H9 (cell line): ENCODE data around the gene ISY1. TPM values are rescaled to one million over a fixed set of nuclear protein-coding genes. Genes with fewer than 3 reads are reported as not detected.

ENCODE experiments used
- DNase-seq: peaks from one replicate; pipeline ENCODE4 v3.0.0-alpha.2; 2017
- H2AFZ ChIP-seq: one replicate; pipeline ENCODE4 v1.6.1; 2013; ENCODE audit warnings: mild to moderate bottlenecking, low read length, control low read depth, moderate library complexity
- H2AK5ac ChIP-seq: 2 replicates; pipeline ENCODE4 v1.6.1; 2013; ENCODE audit warnings: low read length, control low read depth, mixed read lengths; ENCODE audit not compliant: insufficient read length
- H2BK120ac ChIP-seq: one replicate; pipeline ENCODE4 v1.6.1; 2013; ENCODE audit warnings: low read depth, mild to moderate bottlenecking, low read length, control low read depth, inconsistent platforms; ENCODE audit not compliant: poor library complexity, severe bottlenecking
- H2BK12ac ChIP-seq: 2 replicates; pipeline ENCODE4 v1.6.1; 2013; ENCODE audit warnings: low read length, control low read depth, mixed read lengths, low read depth; ENCODE audit not compliant: insufficient read length
- H2BK15ac ChIP-seq: 2 replicates; pipeline ENCODE4 v1.6.1; 2013; ENCODE audit warnings: low read depth, low read length, control low read depth
- H2BK20ac ChIP-seq: one replicate; pipeline ENCODE4 v1.6.1; 2013; ENCODE audit warnings: low read depth, mild to moderate bottlenecking, low read length, control low read depth, inconsistent platforms; ENCODE audit not compliant: poor library complexity, severe bottlenecking
- H2BK5ac ChIP-seq: 2 replicates; pipeline ENCODE4 v1.6.1; 2013; ENCODE audit warnings: low read length, control low read depth, mixed read lengths; ENCODE audit not compliant: insufficient read length
- H3K14ac ChIP-seq: 2 replicates; pipeline ENCODE4 v1.6.1; 2013; ENCODE audit warnings: low read length, control low read depth; ENCODE audit not compliant: insufficient read depth
- H3K18ac ChIP-seq: 2 replicates; pipeline ENCODE4 v1.6.1; 2013; ENCODE audit warnings: low read depth, mild to moderate bottlenecking, mixed read lengths, low read length, control low read depth; ENCODE audit not compliant: insufficient read length
- H3K23ac ChIP-seq: 2 replicates; pipeline ENCODE4 v1.6.1; 2013; ENCODE audit warnings: low read length, control low read depth, mixed read lengths, low read depth; ENCODE audit not compliant: insufficient read length
- H3K23me2 ChIP-seq: 2 replicates; pipeline ENCODE4 v1.6.1; 2013; ENCODE audit warnings: low read depth, mild to moderate bottlenecking, mixed read lengths, low read length, control low read depth; ENCODE audit not compliant: insufficient read length, poor library complexity, severe bottlenecking
- H3K27ac ChIP-seq: 2 replicates; pipeline ENCODE4 v1.5.1; 2013; ENCODE audit warnings: low read length, control low read depth, mixed read lengths, low read depth; ENCODE audit not compliant: insufficient read length
- H3K27me3 ChIP-seq: 2 replicates; pipeline ENCODE4 v1.6.1; 2013; ENCODE audit warnings: low read length, control low read depth, inconsistent platforms; ENCODE audit not compliant: insufficient read depth
- H3K4ac ChIP-seq: 2 replicates; pipeline ENCODE4 v1.6.1; 2013; ENCODE audit warnings: low read depth, mild to moderate bottlenecking, control low read depth, inconsistent platforms, low read length, moderate library complexity
- H3K4me1 ChIP-seq: 2 replicates; pipeline ENCODE4 v1.6.1; 2013; ENCODE audit warnings: low read length, control low read depth, inconsistent platforms; ENCODE audit not compliant: insufficient read depth
- H3K4me2 ChIP-seq: 2 replicates; pipeline ENCODE4 v1.6.1; 2013; ENCODE audit warnings: low read length, control low read depth, mixed read lengths; ENCODE audit not compliant: insufficient read length, insufficient read depth
- H3K56ac ChIP-seq: 2 replicates; pipeline ENCODE4 v1.6.1; 2013; ENCODE audit warnings: low read depth, mild to moderate bottlenecking, mixed read lengths, low read length, control low read depth; ENCODE audit not compliant: insufficient read length
- H3K79me1 ChIP-seq: 2 replicates; pipeline ENCODE4 v1.6.1; 2013; ENCODE audit warnings: low read depth, mild to moderate bottlenecking, moderate library complexity, low read length, control low read depth, inconsistent platforms; ENCODE audit not compliant: insufficient read depth, poor library complexity, severe bottlenecking
- H3K79me2 ChIP-seq: 2 replicates; pipeline ENCODE4 v1.6.1; 2013; ENCODE audit warnings: low read length, control low read depth, inconsistent platforms; ENCODE audit not compliant: insufficient read depth
- H3K9ac ChIP-seq: 2 replicates; pipeline ENCODE4 v1.6.1; 2013; ENCODE audit warnings: low read length, control low read depth, mixed read lengths; ENCODE audit not compliant: insufficient read length; ENCODE audit errors: extremely low read depth
- H3K9me3 ChIP-seq: one replicate; pipeline ENCODE4 v1.6.1; 2013; ENCODE audit warnings: low read depth, low read length, inconsistent platforms; ENCODE audit not compliant: control insufficient read depth
- H3T11ph ChIP-seq: one replicate; pipeline ENCODE4 v1.6.1; 2013; ENCODE audit warnings: mild to moderate bottlenecking, low read length, control low read depth, inconsistent platforms
- H4K20me1 ChIP-seq: one replicate; pipeline ENCODE4 v1.6.1; 2013; ENCODE audit not compliant: control insufficient read depth, insufficient read length, insufficient read depth
- H4K5ac ChIP-seq: 2 replicates; pipeline ENCODE4 v1.6.1; 2013; ENCODE audit warnings: low read depth, mild to moderate bottlenecking, mixed read lengths, low read length, control low read depth; ENCODE audit not compliant: insufficient read length
- H4K8ac ChIP-seq: replicated peaks from 2 replicates; pipeline ENCODE4 v1.6.1; 2013; ENCODE audit warnings: low read length, control low read depth, mixed read lengths, low read depth; ENCODE audit not compliant: insufficient read length
- H4K91ac ChIP-seq: 2 replicates; pipeline ENCODE4 v1.6.1; 2013; ENCODE audit warnings: low read depth, mild to moderate bottlenecking, moderate library complexity, mixed read lengths, low read length, control low read depth; ENCODE audit not compliant: insufficient read length
- H3K27ac Mint-ChIP-seq, 3 experiments: 2 replicates in 2 of 3; 3 replicates in 1 of 3; pipeline ENCODE4 v1.8.0; 2020 to 2021; ENCODE audit warnings: mixed read lengths in 3 of 3, mild to moderate bottlenecking in 1 of 3, moderate library complexity in 1 of 3
- H3K27me3 Mint-ChIP-seq: 2 replicates; pipeline ENCODE4 v1.8.0; 2021; ENCODE audit warnings: low read depth, mild to moderate bottlenecking, moderate library complexity, mixed read lengths
- H3K36me3 Mint-ChIP-seq, 3 experiments: 2 replicates in 2 of 3; 3 replicates in 1 of 3; pipeline ENCODE4 v1.8.0; 2020 to 2021; ENCODE audit warnings: low read depth in 3 of 3, mixed read lengths in 3 of 3; ENCODE audit not compliant: insufficient read depth in 1 of 3
- H3K4me1 Mint-ChIP-seq, 2 experiments: 2 replicates each; pipeline ENCODE4 v1.8.0; 2020; ENCODE audit warnings: mixed read lengths in 2 of 2
- H3K4me3 Mint-ChIP-seq, 2 experiments: 2 replicates in 1 of 2; 3 replicates in 1 of 2; pipeline ENCODE4 v1.8.0; 2020 to 2021; ENCODE audit warnings: mild to moderate bottlenecking in 2 of 2, mixed read lengths in 2 of 2, moderate library complexity in 1 of 2
- H3K9me3 Mint-ChIP-seq, 2 experiments: 2 replicates in 1 of 2; 3 replicates in 1 of 2; pipeline ENCODE4 v1.8.0; 2020; ENCODE audit warnings: mild to moderate bottlenecking in 2 of 2, mixed read lengths in 2 of 2, moderate library complexity in 1 of 2
- CTCF ChIP-seq: fragments of 200-600 bp; sonication (generic); conservative IDR thresholded peaks from 3 replicates; pipeline ENCODE4 v1.8.0; 2021; ENCODE audit warnings: antibody characterized with exemption, mild to moderate bottlenecking
- WGBS: extraction: QIAGEN DNeasy Blood & Tissue Kit; methylation state at CpG from one replicate; pipeline ENCODE4 v1.1.7; 2013; ENCODE audit warnings: missing lambda C conversion rate, low lambda C conversion rate, mixed read lengths; ENCODE audit not compliant: insufficient read length; ENCODE audit errors: extremely low coverage; 5-methylcytosine and 5-hydroxymethylcytosine counted together
- total RNA-seq: library from RNA; stranded (reverse); gene quantifications from 2 replicates; pipeline ENCODE4 v1.2.1, GENCODE V29; 2021

ISY1 gene
- total RNA-seq, 1 experiment from 2014 or later = 28.1 TPM

- Histone ChIP-seq H3K23me2 (no peaks in the 10 kb centered on the region), H3K27ac (no peak overlapping the region), H2AFZ (no peak overlapping the region), H4K91ac (no peak overlapping the region), H4K5ac (no peak overlapping the region), H3K79me2 (peaks cover 76% of the 10 kb centered on the region), H3K27me3 (no peaks in the 10 kb centered on the region), H3K79me1 (peaks cover 3% of the 10 kb centered on the region), H3K4me2 (no peak overlapping the region), H2BK20ac (no peak overlapping the region), H3K14ac (no peak overlapping the region), H3K18ac (no peak overlapping the region), H3K9me3 (no peaks in the 10 kb centered on the region), H4K20me1 (no peaks in the 10 kb centered on the region), H3T11ph (no peak overlapping the region), H2AK5ac (no peak overlapping the region), H3K9ac (no peak overlapping the region), H3K4ac (no peak overlapping the region), H2BK5ac (no peak overlapping the region), H3K23ac (no peak overlapping the region), H2BK15ac (no peak overlapping the region), H2BK120ac (no peak overlapping the region), H4K8ac (no peak overlapping the region), H3K4me1 (no peaks in the 10 kb centered on the region; the same call in 1 of the 2 replicates), H3K56ac (no peak overlapping the region), H2BK12ac (no peak overlapping the region)
- DNase-seq = no peak
- no peak for TF ChIP-seq CTCF
- no peaks in the 10 kb centered on the region for H3K27me3 Mint-ChIP-seq
- WGBS = no CpG with 5 or more reads among the region's 1 CpG
- H3K4me1 Mint-ChIP-seq = peaks cover 15 to 17% of the 10 kb centered on the region in 2 experiments
- H3K36me3 Mint-ChIP-seq = peaks cover 35 to 67% (median 56%) of the 10 kb centered on the region in 3 experiments; a peak in 6 of 7 replicates
- H3K9me3 Mint-ChIP-seq = no peaks in the 10 kb centered on the region
- peak overlapping the region in 1 of 3 experiments; percentile 42; a peak in 3 of 7 replicates for H3K27ac Mint-ChIP-seq
- no peak overlapping the region for H3K4me3 Mint-ChIP-seq
Measured at GRCh38 chr3:129176051-129176450, 15.2 kb upstream of the ISY1 start.
